HG03378 (cell line): ENCODE data around the gene TLCD5.
A peak's percentile ranks its signal among the peaks of the same experiment; 100 is the strongest.

Source experiments
- ATAC-seq: cut with Tn5 transposase; IDR thresholded peaks from one replicate; pipeline ENCODE4 v1.9.1; 2021; ENCODE audit warnings: mild to moderate bottlenecking, moderate library complexity; ENCODE audit not compliant: unreplicated experiment

Gene TLCD5

GRCh38 chr11:120336641-120337354, 11.7 kb downstream of the TLCD5 start:
- no peak for ATAC-seq

GRCh38 chr11:120337355-120338106, 12.4 kb downstream of the TLCD5 start:
- ATAC-seq, result no peak

- no peak for ATAC-seq
Measured at GRCh38 chr11:120338107-120338933, 13.2 kb downstream of the TLCD5 start.

- no peak for ATAC-seq
Measured at GRCh38 chr11:120339394-120339890, 14.3 kb downstream of the TLCD5 start.

- ATAC-seq, result no peak
Measured at GRCh38 chr11:120340529-120340928, 15.4 kb downstream of the TLCD5 start.

- no peak for ATAC-seq
Measured at GRCh38 chr11:120342226-120342625, 17.1 kb downstream of the TLCD5 start.

GRCh38 chr11:120342678-120343077, 17.6 kb downstream of the TLCD5 start:
- no peak for ATAC-seq

GRCh38 chr11:120343429-120343828, 18.3 kb downstream of the TLCD5 start:
- ATAC-seq, result peak; percentile 55

- ATAC-seq, result peak; percentile 79
Measured at GRCh38 chr11:120344302-120345004, 19.4 kb downstream of the TLCD5 start.

GRCh38 chr11:120346233-120346632, 21.1 kb downstream of the TLCD5 start:
- ATAC-seq, result no peak

- ATAC-seq, result no peak
Measured at GRCh38 chr11:120350637-120351036, 25.5 kb downstream of the TLCD5 start.

- ATAC-seq, result no peak
Measured at GRCh38 chr11:120352405-120352804, 27.3 kb downstream of the TLCD5 start.

GRCh38 chr11:120354068-120354467, 29.0 kb downstream of the TLCD5 start:
- ATAC-seq, result no peak

- no peak for ATAC-seq
Measured at GRCh38 chr11:120354779-120355178, 29.7 kb downstream of the TLCD5 start.

- no peak for ATAC-seq
Measured at GRCh38 chr11:120357620-120358019, 32.5 kb downstream of the TLCD5 start.

GRCh38 chr11:120358729-120359128, 33.6 kb downstream of the TLCD5 start:
- no peak for ATAC-seq

GRCh38 chr11:120363436-120363835, 38.3 kb downstream of the TLCD5 start:
- ATAC-seq, result no peak

- ATAC-seq, result no peak
Measured at GRCh38 chr11:120365512-120365911, 40.4 kb downstream of the TLCD5 start.

GRCh38 chr11:120372296-120372695, 47.2 kb downstream of the TLCD5 start:
- no peak for ATAC-seq

GRCh38 chr11:120375076-120375475, 50.0 kb downstream of the TLCD5 start:
- no peak for ATAC-seq
